ENCODE measurements around the gene PTGFRN.

PTGFRN gene

GRCh38 chr1:116944613-116945012 lies 34.9 kb downstream of the PTGFRN start:
- no peak for DNase-seq

DNA sequence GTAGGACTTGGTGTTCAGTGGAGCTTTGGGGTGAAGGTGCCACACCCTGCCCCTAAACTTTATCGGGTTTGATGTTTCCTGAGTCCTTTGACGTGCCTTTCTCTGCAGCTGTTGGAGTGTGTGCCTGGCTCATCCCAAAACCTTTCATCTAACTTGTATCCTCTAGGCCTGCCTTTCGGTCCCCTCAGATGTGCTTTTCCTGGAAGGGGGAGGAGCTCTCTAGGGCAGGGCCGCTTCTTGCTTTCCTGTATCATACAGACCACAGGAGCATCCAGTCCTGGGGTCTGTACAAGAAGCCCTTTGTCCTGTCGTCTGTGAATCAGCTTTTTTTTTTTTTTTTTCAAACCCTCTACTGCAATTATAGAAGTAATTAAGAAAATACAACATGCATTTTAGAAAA lies 35.7 kb downstream of the PTGFRN start:
- DNase-seq = no peak

GRCh38 chr1:116945996-116946395 lies 36.3 kb downstream of the PTGFRN start:
- DNase-seq = no peak

DNA sequence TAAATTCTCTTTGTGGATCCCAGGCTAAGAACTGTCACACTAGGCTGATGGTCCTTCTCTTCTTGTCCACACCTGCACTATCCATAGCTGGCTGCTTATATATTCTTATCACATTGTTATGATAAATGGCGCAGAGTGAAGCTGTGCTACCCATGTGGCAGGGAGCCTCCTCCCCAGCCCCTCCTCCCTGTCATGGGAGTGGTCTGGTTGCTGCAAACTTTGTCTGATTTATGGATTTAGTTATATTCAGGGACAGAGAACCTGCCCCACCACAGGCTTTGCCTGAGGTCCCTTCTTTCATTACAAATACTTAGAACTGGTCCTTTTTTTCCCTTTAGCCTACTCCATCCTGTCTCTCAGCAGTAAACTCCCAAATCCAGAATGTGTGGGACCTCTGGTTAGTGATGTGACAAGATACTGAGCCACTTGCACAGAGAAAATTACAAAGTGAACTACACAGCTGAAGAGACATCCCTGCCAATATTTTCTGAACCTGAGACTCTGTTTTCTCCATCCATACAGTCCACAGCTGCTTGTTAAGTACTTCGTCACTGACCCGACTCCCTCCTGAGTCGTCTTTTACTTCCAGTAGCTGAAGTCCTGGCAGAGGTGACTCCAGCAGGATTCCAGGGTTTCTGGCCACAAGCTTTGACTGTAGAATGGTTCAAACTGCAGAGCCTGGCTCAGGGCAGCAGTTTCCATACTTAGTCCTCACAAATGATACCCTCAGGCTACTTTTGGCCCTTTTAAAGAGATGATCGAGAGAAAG lies 37.6 kb downstream of the PTGFRN start:
- no peak for DNase-seq

DNA sequence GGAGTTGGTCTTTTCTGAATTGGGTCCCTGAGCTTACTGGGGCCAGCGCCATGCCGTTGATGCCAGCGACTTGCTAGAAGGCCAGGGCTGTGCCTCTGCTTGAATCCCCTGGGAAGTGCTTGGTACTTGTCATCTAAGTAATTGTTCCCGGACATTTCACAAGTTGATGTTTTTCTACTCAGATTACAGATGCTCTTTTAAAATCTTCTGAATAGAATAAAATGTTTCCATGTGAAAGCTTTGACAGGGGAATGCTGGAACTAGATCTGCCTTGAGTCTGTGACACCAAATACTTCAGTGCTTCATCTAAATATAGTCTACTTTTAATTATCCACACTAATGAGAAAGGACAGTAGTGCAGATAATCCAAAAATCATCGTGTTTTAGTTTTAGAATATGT lies 38.3 kb downstream of the PTGFRN start:
- no peak for DNase-seq

DNA sequence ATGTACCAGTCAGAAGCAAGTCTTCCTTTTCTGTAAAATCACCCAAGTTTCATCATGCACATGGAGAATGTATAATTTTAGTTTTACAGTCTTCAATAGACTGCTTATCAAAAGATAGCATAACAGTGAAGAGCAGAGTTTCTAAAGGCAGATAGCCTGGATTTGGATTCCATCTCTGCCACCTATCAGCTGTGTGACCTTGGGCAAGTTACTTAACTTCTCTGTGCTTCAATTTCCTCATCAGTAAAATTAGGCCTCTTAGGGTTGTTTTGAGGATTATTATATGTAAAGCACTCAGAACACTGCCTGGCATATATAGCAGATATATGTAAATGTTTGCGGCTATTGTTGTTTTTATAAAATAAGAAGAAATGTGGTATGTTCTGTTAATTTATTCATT lies 38.9 kb downstream of the PTGFRN start:
- DNase-seq = no peak

DNA sequence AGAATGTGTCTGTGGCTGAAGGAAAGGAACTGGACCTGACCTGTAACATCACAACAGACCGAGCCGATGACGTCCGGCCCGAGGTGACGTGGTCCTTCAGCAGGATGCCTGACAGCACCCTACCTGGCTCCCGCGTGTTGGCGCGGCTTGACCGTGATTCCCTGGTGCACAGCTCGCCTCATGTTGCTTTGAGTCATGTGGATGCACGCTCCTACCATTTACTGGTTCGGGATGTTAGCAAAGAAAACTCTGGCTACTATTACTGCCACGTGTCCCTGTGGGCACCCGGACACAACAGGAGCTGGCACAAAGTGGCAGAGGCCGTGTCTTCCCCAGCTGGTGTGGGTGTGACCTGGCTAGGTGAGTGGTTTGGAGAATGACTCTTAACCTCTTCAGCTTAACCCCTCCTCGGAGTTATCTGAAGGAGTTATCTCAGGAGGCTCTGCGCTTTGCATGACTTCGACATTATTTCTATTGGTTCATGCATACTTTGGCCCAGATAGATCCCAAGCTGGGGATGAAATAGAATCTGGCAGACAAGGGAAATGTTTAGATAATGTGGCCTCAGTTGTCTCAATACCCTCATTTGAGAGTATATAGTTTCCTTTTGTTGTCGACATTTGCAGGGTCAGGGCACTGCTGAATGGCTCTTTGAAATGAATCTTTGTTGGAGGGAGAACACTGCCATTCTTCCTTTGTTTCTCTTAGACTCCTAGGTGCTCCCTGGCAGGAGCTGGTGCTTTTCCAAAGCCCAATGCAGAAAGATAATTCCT lies 39.7 kb downstream of the PTGFRN start:
- DNase-seq = no peak

DNA sequence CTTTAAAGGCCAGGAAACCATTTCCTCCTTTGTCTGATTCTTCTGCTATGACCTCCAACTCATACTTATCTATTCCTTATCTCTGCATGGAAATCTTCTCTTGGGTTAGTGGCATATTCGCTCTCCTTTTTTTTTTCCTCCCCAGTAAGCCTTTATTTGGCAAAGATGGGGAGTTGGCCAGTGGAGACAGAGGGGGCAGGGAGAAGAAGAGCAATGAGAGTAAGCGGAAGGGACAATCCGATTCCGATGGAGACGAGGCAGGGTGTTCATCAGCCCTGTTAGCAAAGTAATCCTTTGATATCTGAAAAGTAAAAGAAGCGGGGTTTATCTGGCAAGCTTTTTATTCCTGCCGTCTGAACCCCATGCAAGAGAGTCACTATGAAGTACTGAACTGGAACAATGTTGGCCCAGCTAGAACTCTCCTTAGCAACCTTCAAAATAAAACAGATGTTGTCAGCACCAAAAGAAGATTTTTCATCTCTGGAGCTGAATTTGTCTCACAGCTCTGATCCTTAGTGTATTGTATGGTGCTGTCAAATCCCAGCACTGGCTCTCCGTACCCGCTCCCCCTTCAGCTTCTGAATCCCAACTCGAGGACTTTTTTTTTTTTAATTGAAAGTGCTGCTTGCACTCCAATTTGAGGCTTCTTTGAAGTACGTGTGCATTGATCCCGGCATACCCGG lies 40.9 kb downstream of the PTGFRN start:
- DNase-seq = no peak

DNA sequence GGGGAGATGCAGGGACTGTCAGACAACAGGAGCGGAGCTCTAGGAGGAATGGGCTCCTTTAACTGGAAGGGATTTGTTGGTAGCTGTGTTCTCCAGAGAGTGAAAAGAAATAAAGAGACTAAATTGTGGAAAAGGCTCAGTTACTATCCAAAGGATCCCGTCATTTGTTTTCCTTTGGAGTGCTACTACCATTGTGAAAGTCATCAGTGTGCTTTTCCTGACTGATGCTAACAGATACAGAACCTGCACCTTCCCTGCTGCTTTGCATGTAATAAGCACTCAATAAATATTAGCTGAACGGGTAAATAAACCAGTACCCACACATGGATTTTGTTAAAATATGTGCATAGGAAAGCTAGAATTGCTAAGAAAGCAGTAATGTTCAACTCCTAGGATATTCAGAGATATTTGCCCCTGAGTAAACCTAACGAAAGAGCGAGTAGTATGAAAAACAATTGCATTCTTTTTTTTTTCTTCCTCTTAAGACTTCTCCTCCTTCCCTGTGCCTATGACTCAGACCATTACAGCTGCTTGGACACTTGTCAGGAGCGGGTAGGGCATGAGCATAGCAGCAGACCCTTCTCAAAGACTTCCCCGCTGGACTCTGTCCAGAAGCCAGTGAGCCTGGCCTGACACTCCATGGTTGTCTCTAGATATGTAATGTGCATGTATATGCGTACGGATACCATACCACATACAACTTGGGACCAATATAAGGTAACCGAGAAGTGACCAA lies 41.7 kb downstream of the PTGFRN start:
- DNase-seq = no peak

DNA sequence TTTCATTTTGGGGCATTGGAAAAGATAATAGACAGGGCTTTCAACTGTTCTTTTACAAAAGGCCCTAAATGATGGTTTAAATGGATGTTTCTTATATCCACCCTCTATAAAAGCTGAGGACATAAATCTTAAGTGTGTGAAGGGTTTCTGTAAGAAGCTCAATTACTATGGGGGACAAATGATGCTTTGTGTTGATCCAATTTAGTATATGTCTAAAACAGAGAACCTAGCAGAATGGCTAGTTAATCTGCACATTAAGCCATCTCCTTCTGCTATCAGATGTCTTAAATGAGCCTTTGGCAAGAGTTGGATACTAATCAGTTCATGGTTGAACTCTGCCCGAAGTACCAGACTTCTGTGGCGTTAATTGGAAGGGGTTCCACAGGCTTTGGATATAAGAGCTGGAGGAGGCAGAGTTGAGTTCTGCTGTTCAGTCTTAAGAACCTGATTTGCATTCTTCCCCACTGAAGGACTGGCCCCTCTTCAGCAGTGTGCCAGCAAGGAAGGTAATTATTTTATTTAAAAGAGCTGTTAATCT lies 43.1 kb downstream of the PTGFRN start:
- no peak for DNase-seq

DNA sequence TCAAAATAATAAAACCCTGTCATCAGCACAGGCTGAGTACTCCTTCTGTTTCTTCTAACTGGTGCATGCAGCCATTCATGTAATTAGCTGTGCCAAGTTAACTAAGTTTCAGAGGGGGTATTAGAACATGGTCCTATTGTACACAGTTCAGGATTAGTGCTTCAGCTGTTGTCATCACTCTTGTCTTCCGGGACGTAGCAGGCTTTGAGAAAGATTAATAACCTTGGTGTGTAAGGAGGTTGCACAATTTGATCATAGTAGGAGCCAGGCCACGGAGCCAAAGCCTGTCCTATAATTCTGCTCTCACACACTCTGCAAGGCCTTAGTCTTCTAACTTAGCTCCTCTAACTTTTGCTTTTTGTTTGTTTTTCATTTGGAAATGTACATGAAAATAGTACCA lies 44.7 kb downstream of the PTGFRN start:
- no peak for DNase-seq

GRCh38 chr1:116956378-116956777 lies 46.7 kb downstream of the PTGFRN start:
- no peak for DNase-seq

DNA sequence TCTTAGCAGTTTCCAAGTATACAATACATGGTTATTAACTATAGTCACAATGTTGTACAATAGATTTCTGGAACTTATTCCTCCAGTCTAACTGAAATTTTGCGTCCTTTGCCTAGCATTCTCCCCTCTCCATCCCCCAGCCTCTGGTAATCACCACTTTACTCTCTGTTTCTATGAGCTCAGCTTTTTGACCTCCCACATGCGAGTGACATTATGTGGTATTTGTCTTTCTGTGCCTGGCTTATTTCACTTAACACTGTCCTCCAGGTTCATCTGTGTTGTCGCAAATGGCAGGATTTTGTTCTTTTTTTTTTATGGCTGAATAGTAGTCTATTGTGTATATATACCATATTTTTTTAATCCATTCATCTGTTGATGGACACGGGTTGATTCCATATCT lies 47.9 kb downstream of the PTGFRN start:
- no peak for DNase-seq

DNA sequence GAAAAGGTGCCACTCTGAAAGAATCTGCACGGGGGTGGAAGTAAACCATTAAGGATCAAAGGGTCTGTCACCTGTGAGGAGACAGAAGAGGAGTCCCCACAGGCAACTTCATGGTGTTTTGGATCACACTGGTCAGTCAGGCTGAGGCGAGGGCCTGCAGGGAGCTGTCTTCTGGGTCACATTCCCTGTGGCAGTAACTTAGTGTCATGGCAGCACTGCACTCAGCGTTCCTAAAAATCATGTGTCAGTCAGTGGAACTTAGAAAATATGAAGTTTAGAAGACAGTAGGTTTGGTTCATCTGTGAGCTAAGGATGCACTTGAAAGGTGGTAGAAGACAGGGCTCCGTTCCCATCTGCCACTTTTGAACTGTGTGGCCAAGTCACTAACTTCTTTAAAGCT lies 48.4 kb downstream of the PTGFRN start:
- no peak for DNase-seq

DNA sequence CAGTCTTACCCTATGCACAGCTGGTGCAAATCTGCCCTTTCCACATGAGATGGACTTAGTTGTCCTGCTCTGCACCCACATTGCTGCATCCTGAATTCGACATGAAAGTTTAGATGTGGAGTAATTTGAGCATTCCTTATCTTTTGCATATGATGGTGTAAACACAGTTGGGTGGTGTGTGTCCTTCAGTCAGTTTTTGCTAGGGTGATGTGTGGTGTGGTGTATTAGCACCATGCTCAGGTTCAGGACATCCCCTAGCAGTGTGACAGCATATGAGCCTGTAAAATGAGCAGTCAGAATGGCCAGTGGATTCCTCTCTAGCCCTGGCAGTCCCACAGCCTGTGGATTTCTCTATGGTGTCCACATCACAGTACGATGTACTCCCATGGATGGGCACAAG lies 49.3 kb downstream of the PTGFRN start:
- no peak for DNase-seq

DNA sequence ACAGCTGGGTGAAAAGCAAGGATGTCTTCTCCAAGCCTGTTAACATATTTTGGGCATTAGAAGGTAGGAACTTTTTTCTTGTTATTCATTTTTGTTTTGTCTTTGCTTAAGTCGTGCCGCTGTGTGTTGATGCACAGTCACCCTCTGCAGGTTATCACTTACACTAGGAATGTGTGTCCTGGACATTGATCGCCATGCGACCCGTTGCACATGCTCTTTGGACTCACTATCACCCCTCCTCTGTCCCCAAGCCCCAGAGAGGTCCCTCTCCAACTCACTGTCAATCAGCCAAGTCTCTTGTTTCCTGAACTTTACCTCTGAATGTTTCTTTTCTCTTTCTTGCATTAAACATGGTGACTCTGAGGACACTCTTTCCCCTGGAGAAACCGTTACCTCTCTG lies 51.9 kb downstream of the PTGFRN start:
- DNase-seq = no peak

- no peak for DNase-seq
Measured at GRCh38 chr1:116962987-116963639, 53.4 kb downstream of the PTGFRN start.

GRCh38 chr1:116966791-116967190 lies 57.1 kb downstream of the PTGFRN start:
- no peak for DNase-seq

DNA sequence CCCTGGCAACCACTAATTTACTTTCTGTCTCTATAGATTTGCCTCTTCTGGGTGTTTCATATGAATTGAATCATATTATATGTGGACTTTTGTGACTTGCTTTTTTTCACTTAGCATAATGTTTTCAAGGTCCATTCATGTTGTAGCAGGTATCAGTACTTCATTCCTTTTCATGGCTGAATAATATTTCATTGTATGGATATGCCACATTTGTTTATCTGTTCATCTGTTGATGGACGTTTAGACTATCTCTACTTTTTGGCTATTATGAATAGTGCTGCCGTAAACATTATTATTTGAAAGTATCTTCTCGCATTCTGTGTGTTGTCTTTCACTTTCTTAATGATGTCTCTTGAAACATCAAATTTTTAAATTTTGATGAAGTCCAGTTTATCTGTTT lies 59.0 kb downstream of the PTGFRN start:
- no peak for DNase-seq

GRCh38 chr1:116971258-116971860 lies 61.6 kb downstream of the PTGFRN start:
- DNase-seq = no peak

GRCh38 chr1:116971965-116972673 lies 62.4 kb downstream of the PTGFRN start:
- DNase-seq = no peak
